Esophagus squamous epithelium (tissue), 4 donors: Measurements from ENCODE around the gene KRT76.

Source experiments
- POLR2A ChIP-seq, 4 donors: fragments of 450-650 bp; IDR thresholded peaks; one replicate each; pipeline ENCODE4 v1.6.1; 2017; ENCODE audit warnings: antibody characterized with exemption in 4 of 4, mild to moderate bottlenecking in 4 of 4, moderate library complexity in 3 of 4
- TF ChIP-seq, protein P1 (sequence below), 6 experiments: fragments of 450-650 bp in 4 of 6; fragments of 200-600 bp in 2 of 6; sonication (generic) in 2 of 6; IDR thresholded peaks; one replicate each; pipeline ENCODE4 v1.5.1; 2016 to 2019; ENCODE audit warnings: antibody characterized with exemption in 6 of 6, mild to moderate bottlenecking in 4 of 6, moderate library complexity in 4 of 6

DNA sequence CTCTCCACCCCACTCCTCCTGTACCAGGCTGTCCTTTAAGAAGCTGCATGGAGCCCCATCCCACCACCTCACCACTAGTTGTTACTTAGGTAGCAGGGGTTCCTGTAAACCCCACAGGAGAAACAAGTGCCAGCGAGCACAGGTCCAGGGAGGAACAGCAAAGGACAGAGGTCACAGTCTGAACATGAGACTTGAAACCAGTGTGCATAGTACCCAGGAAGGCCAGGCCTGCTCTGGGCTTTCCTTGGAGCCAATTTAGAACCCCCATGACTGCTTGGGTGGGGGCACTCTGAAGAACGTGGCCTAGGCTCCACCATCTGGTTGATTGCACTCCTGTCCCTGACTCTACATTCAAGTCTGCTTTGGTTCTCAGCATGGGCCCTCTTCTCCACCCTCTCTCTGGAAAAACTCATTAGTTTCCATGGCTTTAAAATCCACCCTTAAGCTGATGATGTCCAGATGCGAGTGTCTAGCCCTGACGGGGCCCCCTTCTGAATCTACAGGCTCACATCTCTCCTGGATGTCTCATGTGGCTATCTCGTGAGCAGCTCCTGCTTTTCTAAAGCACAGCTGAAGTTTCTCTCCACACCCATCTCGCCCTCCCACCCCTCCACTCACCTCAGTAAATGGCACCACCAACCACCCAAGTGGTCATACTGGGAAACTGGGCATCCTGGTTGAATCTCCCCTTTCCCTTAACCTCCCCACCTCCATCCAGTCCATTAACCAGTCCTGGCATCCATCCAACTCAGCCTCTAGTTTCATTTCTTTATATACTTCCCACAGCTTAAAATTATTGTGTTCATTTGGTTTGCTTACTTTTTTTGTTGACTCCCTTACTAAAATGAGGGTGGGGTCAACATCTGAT lies 10.4 kb upstream of the KRT76 start:
- TF ChIP-seq POLR2A (IDR thresholded peaks at IDR 0.05): no peak
- TF ChIP-seq, protein P1, sequence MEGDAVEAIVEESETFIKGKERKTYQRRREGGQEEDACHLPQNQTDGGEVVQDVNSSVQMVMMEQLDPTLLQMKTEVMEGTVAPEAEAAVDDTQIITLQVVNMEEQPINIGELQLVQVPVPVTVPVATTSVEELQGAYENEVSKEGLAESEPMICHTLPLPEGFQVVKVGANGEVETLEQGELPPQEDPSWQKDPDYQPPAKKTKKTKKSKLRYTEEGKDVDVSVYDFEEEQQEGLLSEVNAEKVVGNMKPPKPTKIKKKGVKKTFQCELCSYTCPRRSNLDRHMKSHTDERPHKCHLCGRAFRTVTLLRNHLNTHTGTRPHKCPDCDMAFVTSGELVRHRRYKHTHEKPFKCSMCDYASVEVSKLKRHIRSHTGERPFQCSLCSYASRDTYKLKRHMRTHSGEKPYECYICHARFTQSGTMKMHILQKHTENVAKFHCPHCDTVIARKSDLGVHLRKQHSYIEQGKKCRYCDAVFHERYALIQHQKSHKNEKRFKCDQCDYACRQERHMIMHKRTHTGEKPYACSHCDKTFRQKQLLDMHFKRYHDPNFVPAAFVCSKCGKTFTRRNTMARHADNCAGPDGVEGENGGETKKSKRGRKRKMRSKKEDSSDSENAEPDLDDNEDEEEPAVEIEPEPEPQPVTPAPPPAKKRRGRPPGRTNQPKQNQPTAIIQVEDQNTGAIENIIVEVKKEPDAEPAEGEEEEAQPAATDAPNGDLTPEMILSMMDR (IDR thresholded peaks at IDR 0.05): no peak
